D721Med (cell line): ENCODE measurements around the gene ATG4B.

Source experiments
- DNase-seq: peaks from one replicate; pipeline ENCODE4 v3.0.0; 2011; ENCODE audit warnings: low spot score; ENCODE audit not compliant: insufficient read length
- FAIRE-seq: peaks from 2 replicates; lab custom pipeline; 2011; peaks lifted over from hg19 to GRCh38; lab: Jason Lieb, UNC
- CTCF ChIP-seq: IDR thresholded peaks from 2 replicates; pipeline ENCODE4 v1.5.1; 2012; ENCODE audit warnings: mild to moderate bottlenecking, control low read depth; ENCODE audit not compliant: insufficient read depth; ENCODE audit errors: missing control alignments

The ATG4B gene

GRCh38 chr2:241668839-241669238, 31.3 kb downstream of the ATG4B start:
- no peak for FAIRE-seq
- DNase-seq: no peak
- TF ChIP-seq CTCF: no peak

GRCh38 chr2:241670333-241671110, 33.0 kb downstream of the ATG4B start:
- TF ChIP-seq CTCF: no peak
- no peak for DNase-seq
- FAIRE-seq: no peak

- DNase-seq (no peak), FAIRE-seq (no peak)
- no peak for TF ChIP-seq CTCF
These were observed 34.2 kb downstream of the ATG4B start for GRCh38 chr2:241671457-241672240.

- no peak for FAIRE-seq
- no peak for TF ChIP-seq CTCF
These were observed 35.0 kb downstream of the ATG4B start for GRCh38 chr2:241672243-241673188.

GRCh38 chr2:241673189-241673663, 35.7 kb downstream of the ATG4B start:
- DNase-seq: no peak
- TF ChIP-seq CTCF: no peak
- FAIRE-seq: no peak

More at GRCh38 chr2:241672243-241673188, 35.0 kb downstream of the ATG4B start:
- no peak for DNase-seq

- no peak for TF ChIP-seq CTCF
- no peak for FAIRE-seq
- DNase-seq: no peak
These were observed 36.6 kb downstream of the ATG4B start for GRCh38 chr2:241673797-241674725.
